ENCODE results near the gene EPB41. TPM values are rescaled to one million over a fixed set of nuclear protein-coding genes. Genes with fewer than 3 reads are reported as not detected.

EPB41 gene
- total and polyA plus RNA-seq, 2 experiments from 2014 or later, result 0.89 to 1.5 TPM

DNA sequence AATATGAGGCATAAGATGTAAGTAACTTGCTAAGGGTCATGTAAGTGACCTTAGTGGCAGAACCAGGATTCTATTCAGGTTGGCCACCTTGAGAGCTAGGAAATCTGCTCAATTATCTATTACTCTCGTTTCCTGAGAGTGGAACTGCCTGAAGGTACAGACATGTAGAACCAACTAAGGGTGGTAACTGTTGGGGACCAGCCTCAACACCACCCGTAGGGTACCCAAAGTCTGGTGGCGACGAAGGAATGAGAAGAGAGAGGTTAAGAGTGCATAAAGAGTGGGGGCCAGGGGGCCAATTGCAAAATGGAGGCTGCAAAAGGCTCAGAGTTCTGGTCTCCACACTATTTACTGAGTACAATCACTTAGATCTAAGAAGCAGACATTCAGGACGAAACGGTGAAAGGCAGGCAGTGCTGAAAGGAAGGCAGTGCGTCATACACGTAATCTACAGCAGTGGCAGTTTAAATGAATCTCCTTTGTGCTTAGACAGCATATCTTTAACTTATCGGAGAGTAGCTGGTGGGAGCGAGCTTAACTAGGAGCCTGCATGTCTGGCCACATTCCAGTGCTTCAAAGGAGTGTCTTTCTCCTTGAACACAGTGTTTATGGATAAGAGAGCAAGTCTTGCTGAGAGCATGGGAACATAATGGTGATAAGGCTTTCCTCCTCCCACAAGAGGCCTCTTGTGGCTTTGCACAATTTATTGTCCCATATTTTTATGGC is 242.3 kb downstream of the EPB41 start:
- H3K27ac ChIP-seq, result no peak overlapping the region
- DNase-seq, result no peak
- H3K27me3 ChIP-seq (replicated peaks; ENCODE audit: insufficient read depth), result no peaks in the 10 kb centered on the region
- peaks cover 76% of the 10 kb centered on the region for H3K36me3 ChIP-seq (ENCODE audit: low read depth)
- H3K4me1 ChIP-seq (ENCODE audit: insufficient read depth), result no peaks in the 10 kb centered on the region
- no peak overlapping the region for H3K9ac ChIP-seq
- TF ChIP-seq EZH2 (IDR thresholded peaks at IDR 0.05; ENCODE audit: insufficient read depth, poor library complexity, severe bottlenecking) (no peak), EZH2phosphoT487 (IDR thresholded peaks at IDR 0.05; ENCODE audit: insufficient read depth, low read depth) (no peak)
- no peak overlapping the region for H2AFZ ChIP-seq
- H3K79me2 ChIP-seq (ENCODE audit: insufficient read depth), result peaks cover 100% of the 10 kb centered on the region
- in situ Hi-C loops (cut with MboI), result no loop called here
- H3K9me3 ChIP-seq (ENCODE audit: low read depth), result no peaks in the 10 kb centered on the region
- H4K20me1 ChIP-seq (ENCODE audit: insufficient read depth), result no peaks in the 10 kb centered on the region
- H3K4me2 ChIP-seq (ENCODE audit: unreplicated experiment), result no peak overlapping the region
- WGBS, 2 experiments (ENCODE audit: low coverage in 1 of 2, low lambda C conversion rate in 2 of 2, missing lambda C conversion rate in 2 of 2), result 81% methylated on average over 10 of the region's 10 CpGs
- H3K9me2 ChIP-seq (ENCODE audit: insufficient read depth), result no peaks in the 10 kb centered on the region
- no peak overlapping the region for H3K4me3 ChIP-seq
- H3F3A ChIP-seq (ENCODE audit: insufficient read depth), result peaks cover 7% of the 10 kb centered on the region

- H3K36me3 ChIP-seq (ENCODE audit: low read depth), result peaks cover 71% of the 10 kb centered on the region
- H3K79me2 ChIP-seq (ENCODE audit: insufficient read depth), result peaks cover 100% of the 10 kb centered on the region
Measured at GRCh38 chr1:29157269-29157601, 242.9 kb downstream of the EPB41 start.

DNA sequence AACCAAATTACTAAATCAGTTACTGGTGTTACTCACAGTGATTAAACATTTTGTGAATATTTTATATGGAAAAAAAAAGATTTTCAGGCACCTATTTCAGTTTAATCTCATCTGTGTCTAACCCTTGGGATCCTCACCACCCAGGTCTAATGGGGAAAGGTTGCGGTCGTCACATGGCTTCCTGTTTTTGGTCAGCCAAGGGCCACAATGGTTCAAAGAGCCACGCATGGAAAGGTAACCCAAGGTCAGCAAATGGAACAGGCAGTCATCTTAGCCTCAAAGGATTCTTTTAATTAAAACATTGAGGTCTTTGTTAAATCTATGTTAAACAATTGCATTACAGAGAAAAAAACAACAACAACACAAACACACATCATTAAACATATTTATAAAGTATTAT is 245.4 kb downstream of the EPB41 start:
- H3K9ac ChIP-seq, result no peak overlapping the region
- H3K9me2 ChIP-seq (ENCODE audit: insufficient read depth), result no peaks in the 10 kb centered on the region
- H3K4me3 ChIP-seq, result no peak overlapping the region
- no peaks in the 10 kb centered on the region for H3K27me3 ChIP-seq (replicated peaks; ENCODE audit: insufficient read depth)
- peaks cover 100% of the 10 kb centered on the region for H3K79me2 ChIP-seq (ENCODE audit: insufficient read depth)
- 98 to 99% methylated on average over 3 of the region's 3 CpGs for WGBS, 2 experiments (ENCODE audit: low coverage in 1 of 2, low lambda C conversion rate in 2 of 2, missing lambda C conversion rate in 2 of 2)
- H3K9me3 ChIP-seq (ENCODE audit: low read depth), result no peaks in the 10 kb centered on the region
- H3F3A ChIP-seq (ENCODE audit: insufficient read depth), result 0 out of 2 replicates have a peak, but pooled peaks cover 2% of the 10 kb centered on the region
- DNase-seq, result no peak
- H3K4me1 ChIP-seq (ENCODE audit: insufficient read depth), result no peaks in the 10 kb centered on the region; the same call in 1 of the 2 replicates
- H3K27ac ChIP-seq, result no peak overlapping the region
- no peak overlapping the region for H2AFZ ChIP-seq
- H4K20me1 ChIP-seq (ENCODE audit: insufficient read depth), result no peaks in the 10 kb centered on the region; the same call in 1 of the 2 replicates
- H3K4me2 ChIP-seq (ENCODE audit: unreplicated experiment), result no peak overlapping the region
- in situ Hi-C loops (cut with MboI), result no loop called here
- TF ChIP-seq EZH2phosphoT487 (IDR thresholded peaks at IDR 0.05; ENCODE audit: insufficient read depth, low read depth) (no peak), EZH2 (IDR thresholded peaks at IDR 0.05; ENCODE audit: insufficient read depth, poor library complexity, severe bottlenecking) (no peak)
- H3K36me3 ChIP-seq (ENCODE audit: low read depth), result peaks cover 75% of the 10 kb centered on the region

More at GRCh38 chr1:29157269-29157601, 242.9 kb downstream of the EPB41 start:
- 88 to 93% methylated on average over 3 of the region's 3 CpGs for WGBS, 2 experiments (ENCODE audit: low coverage in 1 of 2, low lambda C conversion rate in 2 of 2, missing lambda C conversion rate in 2 of 2)
- TF ChIP-seq EZH2phosphoT487 (IDR thresholded peaks at IDR 0.05; ENCODE audit: insufficient read depth, low read depth) (no peak), EZH2 (IDR thresholded peaks at IDR 0.05; ENCODE audit: insufficient read depth, poor library complexity, severe bottlenecking) (no peak)
- Histone ChIP-seq H3K4me3 (no peak overlapping the region), H2AFZ (no peak overlapping the region), H3K9me2 (ENCODE audit: insufficient read depth) (no peaks in the 10 kb centered on the region), H3K27ac (no peak overlapping the region), H3F3A (ENCODE audit: insufficient read depth) (peaks cover 2% of the 10 kb centered on the region; the same call in 1 of the 2 replicates), H3K9me3 (ENCODE audit: low read depth) (no peaks in the 10 kb centered on the region), H3K4me1 (ENCODE audit: insufficient read depth) (no peaks in the 10 kb centered on the region; the same call in 1 of the 2 replicates), H3K9ac (no peak overlapping the region), H4K20me1 (ENCODE audit: insufficient read depth) (no peaks in the 10 kb centered on the region), H3K4me2 (ENCODE audit: unreplicated experiment) (no peak overlapping the region), H3K27me3 (replicated peaks; ENCODE audit: insufficient read depth) (no peaks in the 10 kb centered on the region)
- in situ Hi-C loops (cut with MboI), result no loop called here
- DNase-seq, result no peak

GRCh38 chr1:29162025-29162424 is 247.7 kb downstream of the EPB41 start:
- no peak for DNase-seq
- Histone ChIP-seq H3K79me2 (ENCODE audit: insufficient read depth) (peaks cover 100% of the 10 kb centered on the region), H4K20me1 (ENCODE audit: insufficient read depth) (no peaks in the 10 kb centered on the region; the same call in 1 of the 2 replicates), H3K9ac (no peak overlapping the region), H2AFZ (no peak overlapping the region), H3K36me3 (ENCODE audit: low read depth) (peaks cover 68% of the 10 kb centered on the region), H3K9me2 (ENCODE audit: insufficient read depth) (no peaks in the 10 kb centered on the region), H3F3A (ENCODE audit: insufficient read depth) (0 out of 2 replicates have a peak, but pooled peaks cover 6% of the 10 kb centered on the region), H3K4me2 (ENCODE audit: unreplicated experiment) (no peak overlapping the region), H3K4me1 (ENCODE audit: insufficient read depth) (peaks cover 7% of the 10 kb centered on the region; the same call in 1 of the 2 replicates), H3K27ac (0 out of 2 replicates have a peak overlapping the region, but pooled peaks have one; percentile 3), H3K9me3 (ENCODE audit: low read depth) (no peaks in the 10 kb centered on the region), H3K27me3 (replicated peaks; ENCODE audit: insufficient read depth) (no peaks in the 10 kb centered on the region), H3K4me3 (no peak overlapping the region)
- in situ Hi-C loops (cut with MboI), result no loop called here
- 75 to 80% methylated on average over 4 of the region's 4 CpGs for WGBS, 2 experiments (ENCODE audit: low coverage in 1 of 2, low lambda C conversion rate in 2 of 2, missing lambda C conversion rate in 2 of 2)
- TF ChIP-seq EZH2phosphoT487 (IDR thresholded peaks at IDR 0.05; ENCODE audit: insufficient read depth, low read depth), result no peak
- TF ChIP-seq EZH2 (IDR thresholded peaks at IDR 0.05; ENCODE audit: insufficient read depth, poor library complexity, severe bottlenecking), result no peak

Data from GM23248 (cell line).